COLO829 (cell line): ENCODE results near the gene CAVIN1.
"Not testable (repeated sequence)": the region's sequence is repeated elsewhere in the genome, so short reads cannot be mapped to it uniquely, and the experiment has no call there.

ENCODE experiments used
- DNase-seq: peaks from one replicate; pipeline ENCODE4 v3.0.0; 2012; ENCODE audit warnings: low spot score

CAVIN1 gene

GRCh38 chr17:42422958-42423712 is at the start of gene CAVIN1:
TSS of gene CAVIN1 (minus strand) at chr17:42423256. CDS start at chr17:42423097, 159 bp downstream.
- peak; percentile 66 for DNase-seq

GRCh38 chr17:42467889-42468288 is 44.8 kb upstream of the CAVIN1 start:
- DNase-seq, result no peak

GRCh38 chr17:42463976-42464400 is 40.9 kb upstream of the CAVIN1 start:
- DNase-seq, result no peak

- no peak for DNase-seq
Observed at GRCh38 chr17:42460371-42460770, 37.3 kb upstream of the CAVIN1 start.

GRCh38 chr17:42459801-42460281 is 36.8 kb upstream of the CAVIN1 start:
- DNase-seq, result peak; percentile 47

GRCh38 chr17:42459256-42459800 is 36.3 kb upstream of the CAVIN1 start:
- peak; percentile 24 for DNase-seq

GRCh38 chr17:42458497-42459255 is 35.6 kb upstream of the CAVIN1 start, which contains the start of gene ATP6V0A1:
TSS of gene ATP6V0A1 (plus strand) at chr17:42458878. CDS start at chr17:42460895, 2,017 bp downstream.
- peak; percentile 81 for DNase-seq

GRCh38 chr17:42457107-42457792 is 34.2 kb upstream of the CAVIN1 start:
- no peak for DNase-seq

GRCh38 chr17:42456223-42457106 is 33.4 kb upstream of the CAVIN1 start:
- DNase-seq, result peak; percentile 21

- not testable (repeated sequence) for DNase-seq
Observed at GRCh38 chr17:42454987-42455386, 31.9 kb upstream of the CAVIN1 start.

GRCh38 chr17:42453439-42453838 is 30.4 kb upstream of the CAVIN1 start:
- no peak for DNase-seq

GRCh38 chr17:42451270-42451669 is 28.2 kb upstream of the CAVIN1 start:
- DNase-seq, result not testable (repeated sequence)

- DNase-seq, result not testable (repeated sequence)
Observed at GRCh38 chr17:42449838-42450237, 26.8 kb upstream of the CAVIN1 start.

- DNase-seq, result not testable (repeated sequence)
Observed at GRCh38 chr17:42449176-42449575, 26.1 kb upstream of the CAVIN1 start.

- no peak for DNase-seq
Observed at GRCh38 chr17:42442196-42442565, 19.1 kb upstream of the CAVIN1 start.

GRCh38 chr17:42441371-42442195 is 18.5 kb upstream of the CAVIN1 start:
- no peak for DNase-seq

- DNase-seq, result no peak
Observed at GRCh38 chr17:42438600-42439567, 15.8 kb upstream of the CAVIN1 start.

- DNase-seq, result peak; percentile 96
Observed at GRCh38 chr17:42436391-42436790, 13.3 kb upstream of the CAVIN1 start.

GRCh38 chr17:42431758-42432161 is 8.7 kb upstream of the CAVIN1 start:
- DNase-seq, result no peak
